HG02885 (cell line): Measurements from ENCODE around the gene GOLGA6D.
"Not testable (repeated sequence)": the region's sequence is repeated elsewhere in the genome, so short reads cannot be mapped to it uniquely, and the experiment has no call there.

Experiments used
- ATAC-seq: cut with Tn5 transposase; IDR thresholded peaks from one replicate; pipeline ENCODE4 v1.9.1; 2021; ENCODE audit warnings: mild to moderate bottlenecking; ENCODE audit not compliant: unreplicated experiment, poor library complexity

GOLGA6D gene

GRCh38 chr15:75328493-75329314 lies 46.1 kb downstream of the GOLGA6D start:
- no peak for ATAC-seq

- no peak for ATAC-seq
Measured at GRCh38 chr15:75329571-75329970, 46.9 kb downstream of the GOLGA6D start.

- not testable (repeated sequence) for ATAC-seq
Measured at GRCh38 chr15:75332093-75332492, 49.5 kb downstream of the GOLGA6D start.

- ATAC-seq = not testable (repeated sequence)
Measured at GRCh38 chr15:75333654-75334419, 51.2 kb downstream of the GOLGA6D start.

- ATAC-seq = no peak
Measured at GRCh38 chr15:75335313-75335704, 52.7 kb downstream of the GOLGA6D start.

- ATAC-seq = no peak
Measured at GRCh38 chr15:75335705-75336355, 53.2 kb downstream of the GOLGA6D start, which contains the start of gene COMMD4. COMMD4 (plus strand) TSS chr15:75336063; CDS start chr15:75336090, 27 bp downstream.

GRCh38 chr15:75338661-75339240 lies 56.1 kb downstream of the GOLGA6D start:
- no peak for ATAC-seq

GRCh38 chr15:75339531-75340240 lies 57.1 kb downstream of the GOLGA6D start:
- ATAC-seq = no peak

- no peak for ATAC-seq
Measured at GRCh38 chr15:75342221-75342620, 59.6 kb downstream of the GOLGA6D start.

- not testable (repeated sequence) for ATAC-seq
Measured at GRCh38 chr15:75343953-75344352, 61.3 kb downstream of the GOLGA6D start.
